ENCODE data around the gene RPS14.

RPS14 gene

GRCh38 chr5:150400316-150401075 is 49.0 kb downstream of the RPS14 start:
- Mint-ChIP-seq H3K36me3 (ENCODE audit: low read depth) (peaks cover 45% of the 10 kb centered on the region), H3K27ac (peak overlapping the region; percentile 97)

GRCh38 chr5:150399524-150400211 is 49.9 kb downstream of the RPS14 start:
- Mint-ChIP-seq H3K36me3 (ENCODE audit: low read depth) (peaks cover 50% of the 10 kb centered on the region), H3K4me1 (peaks cover 9% of the 10 kb centered on the region), H3K4me3 (no peak overlapping the region), H3K27me3 (ENCODE audit: low read depth, poor library complexity) (peaks cover 3% of the 10 kb centered on the region), H3K9me3 (no peaks in the 10 kb centered on the region), H3K27ac (peak overlapping the region; percentile 85)
- DNase-seq = no peak
- no peak for TF ChIP-seq CTCF (IDR thresholded peaks at IDR 0.05)

More at GRCh38 chr5:150400316-150401075, 49.0 kb downstream of the RPS14 start:
- no peak overlapping the region for H3K4me3 Mint-ChIP-seq
- H3K27me3 Mint-ChIP-seq (ENCODE audit: low read depth, poor library complexity) = peaks cover 3% of the 10 kb centered on the region
- no peak for DNase-seq
- TF ChIP-seq CTCF (IDR thresholded peaks at IDR 0.05) = no peak
- peaks cover 9% of the 10 kb centered on the region for H3K4me1 Mint-ChIP-seq
- H3K9me3 Mint-ChIP-seq = no peaks in the 10 kb centered on the region

GRCh38 chr5:150398722-150399523 is 50.6 kb downstream of the RPS14 start:
- Mint-ChIP-seq H3K9me3 (no peaks in the 10 kb centered on the region), H3K27ac (peak overlapping the region; percentile 29), H3K4me3 (no peak overlapping the region), H3K4me1 (peaks cover 9% of the 10 kb centered on the region), H3K36me3 (ENCODE audit: low read depth) (peaks cover 50% of the 10 kb centered on the region), H3K27me3 (ENCODE audit: low read depth, poor library complexity) (peaks cover 3% of the 10 kb centered on the region)
- no peak for DNase-seq
- TF ChIP-seq CTCF (IDR thresholded peaks at IDR 0.05) = peak; percentile 24

GRCh38 chr5:150397782-150398721 is 51.5 kb downstream of the RPS14 start:
- no peak for DNase-seq
- H3K27ac Mint-ChIP-seq = peak overlapping the region; percentile 90
- no peak overlapping the region for H3K4me3 Mint-ChIP-seq
- H3K36me3 Mint-ChIP-seq (ENCODE audit: low read depth) = peaks cover 54% of the 10 kb centered on the region
- H3K4me1 Mint-ChIP-seq = peaks cover 9% of the 10 kb centered on the region
- no peak for TF ChIP-seq CTCF (IDR thresholded peaks at IDR 0.05)
- peaks cover 3% of the 10 kb centered on the region for H3K27me3 Mint-ChIP-seq (ENCODE audit: low read depth, poor library complexity)
- H3K9me3 Mint-ChIP-seq = no peaks in the 10 kb centered on the region

- no peaks in the 10 kb centered on the region for H3K9me3 Mint-ChIP-seq
- H3K27me3 Mint-ChIP-seq (ENCODE audit: low read depth, poor library complexity) = peaks cover 3% of the 10 kb centered on the region
- H3K36me3 Mint-ChIP-seq (ENCODE audit: low read depth) = peaks cover 48% of the 10 kb centered on the region
- TF ChIP-seq CTCF (IDR thresholded peaks at IDR 0.05) = no peak
- DNase-seq = no peak
- H3K4me3 Mint-ChIP-seq = no peak overlapping the region
- H3K4me1 Mint-ChIP-seq = peaks cover 9% of the 10 kb centered on the region
- H3K27ac Mint-ChIP-seq = no peak overlapping the region
Observed at GRCh38 chr5:150397146-150397781, 52.3 kb downstream of the RPS14 start.

Data from nephron progenitor cell (in vitro differentiated cells).